Epithelial cell of esophagus (primary cell): ENCODE results near the gene NHSL2.

Source experiments
- DNase-seq: peaks from one replicate; pipeline ENCODE4 v3.0.0; 2010; ENCODE audit warnings: low read depth
- H3K4me3 ChIP-seq: 2 replicates; pipeline ENCODE4 v1.5.1; 2011; ENCODE audit warnings: mild to moderate bottlenecking, low read length, control low read depth
- TF ChIP-seq, protein P1 (sequence below): IDR thresholded peaks from 2 replicates; pipeline ENCODE4 v1.5.1; 2011; ENCODE audit warnings: low read depth, mild to moderate bottlenecking, low read length, control low read depth, inconsistent platforms; ENCODE audit not compliant: insufficient read depth; ENCODE audit errors: missing control alignments

NHSL2 gene

DNA sequence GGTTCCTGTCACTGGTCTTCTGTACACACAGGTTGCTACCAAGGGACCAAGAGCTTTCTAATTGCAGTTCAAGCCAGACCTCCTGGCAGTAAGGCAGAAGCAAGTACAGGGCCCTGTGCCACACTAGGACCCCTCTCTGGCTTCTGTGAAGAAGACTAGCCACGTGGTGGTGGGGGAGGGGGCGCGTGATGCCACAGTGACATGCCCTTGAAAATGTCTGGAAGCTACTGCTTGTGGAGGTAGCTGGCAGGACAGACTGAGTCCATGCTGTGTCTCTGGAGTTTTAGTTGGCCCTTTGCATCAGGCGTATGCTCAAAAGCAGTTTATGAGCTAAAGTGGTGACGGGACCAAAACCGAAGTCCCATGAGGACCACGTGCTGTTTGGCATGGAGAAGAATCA, 170.2 kb downstream of the NHSL2 start:
- TF ChIP-seq, protein P1, sequence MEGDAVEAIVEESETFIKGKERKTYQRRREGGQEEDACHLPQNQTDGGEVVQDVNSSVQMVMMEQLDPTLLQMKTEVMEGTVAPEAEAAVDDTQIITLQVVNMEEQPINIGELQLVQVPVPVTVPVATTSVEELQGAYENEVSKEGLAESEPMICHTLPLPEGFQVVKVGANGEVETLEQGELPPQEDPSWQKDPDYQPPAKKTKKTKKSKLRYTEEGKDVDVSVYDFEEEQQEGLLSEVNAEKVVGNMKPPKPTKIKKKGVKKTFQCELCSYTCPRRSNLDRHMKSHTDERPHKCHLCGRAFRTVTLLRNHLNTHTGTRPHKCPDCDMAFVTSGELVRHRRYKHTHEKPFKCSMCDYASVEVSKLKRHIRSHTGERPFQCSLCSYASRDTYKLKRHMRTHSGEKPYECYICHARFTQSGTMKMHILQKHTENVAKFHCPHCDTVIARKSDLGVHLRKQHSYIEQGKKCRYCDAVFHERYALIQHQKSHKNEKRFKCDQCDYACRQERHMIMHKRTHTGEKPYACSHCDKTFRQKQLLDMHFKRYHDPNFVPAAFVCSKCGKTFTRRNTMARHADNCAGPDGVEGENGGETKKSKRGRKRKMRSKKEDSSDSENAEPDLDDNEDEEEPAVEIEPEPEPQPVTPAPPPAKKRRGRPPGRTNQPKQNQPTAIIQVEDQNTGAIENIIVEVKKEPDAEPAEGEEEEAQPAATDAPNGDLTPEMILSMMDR, result no peak
- no peak overlapping the region for H3K4me3 ChIP-seq
- DNase-seq, result no peak

DNA sequence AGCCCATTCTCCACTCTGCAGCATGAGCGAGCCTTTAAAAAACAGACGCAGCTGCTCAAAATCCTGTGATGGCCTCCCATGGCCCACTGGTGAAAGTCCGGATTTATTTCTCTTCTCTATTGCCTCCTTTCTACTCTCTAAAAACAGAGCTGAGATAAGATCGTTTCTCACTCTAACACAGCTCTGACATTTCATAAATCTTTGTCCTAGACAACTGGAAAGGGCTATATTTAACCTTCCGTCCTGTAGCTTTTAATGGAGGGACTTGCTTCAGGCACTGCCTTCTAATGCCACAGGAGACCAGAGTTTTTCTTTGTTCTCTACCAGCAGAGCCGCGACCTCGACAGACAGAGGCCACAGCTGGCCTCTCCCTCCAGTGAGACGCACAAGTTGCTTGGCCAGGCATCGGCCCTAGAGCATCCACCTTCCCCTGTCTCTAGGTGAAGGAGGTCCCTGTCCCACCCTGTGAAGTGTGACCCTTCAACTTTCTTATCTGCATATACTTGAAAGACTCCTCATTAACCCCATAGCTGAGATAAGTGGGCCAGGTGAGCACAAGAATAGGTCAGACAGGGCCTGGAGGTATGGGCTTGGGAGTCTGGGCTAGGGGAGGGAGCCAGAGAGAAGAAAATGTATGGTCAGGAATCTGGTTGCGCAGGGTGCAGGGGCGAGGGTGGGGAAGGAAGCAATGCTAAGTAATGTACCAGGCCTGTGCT, 171.1 kb downstream of the NHSL2 start:
- TF ChIP-seq, protein P1, result no peak
- no peak for DNase-seq
- H3K4me3 ChIP-seq, result no peak overlapping the region

DNA sequence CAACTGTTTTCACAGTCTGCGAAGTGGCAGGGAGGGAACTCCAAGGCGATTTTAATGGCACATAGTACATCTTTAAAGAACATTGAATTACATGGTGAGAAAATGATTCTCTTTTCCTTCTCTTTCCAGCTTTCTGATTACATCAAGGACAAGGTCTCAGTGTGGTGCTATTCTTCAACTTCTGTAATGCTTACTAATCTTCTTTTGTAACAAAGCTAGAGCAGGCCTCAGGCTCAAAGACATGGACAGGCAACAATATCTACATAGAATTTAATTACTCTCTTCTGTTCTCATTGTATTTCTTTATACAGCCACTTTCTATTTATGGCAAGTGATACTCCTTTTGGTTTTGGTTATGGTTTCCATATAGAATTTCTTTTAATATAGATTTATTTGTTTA, 172.6 kb downstream of the NHSL2 start:
- DNase-seq, result no peak
- TF ChIP-seq, protein P1, result no peak
- no peak overlapping the region for H3K4me3 ChIP-seq

DNA sequence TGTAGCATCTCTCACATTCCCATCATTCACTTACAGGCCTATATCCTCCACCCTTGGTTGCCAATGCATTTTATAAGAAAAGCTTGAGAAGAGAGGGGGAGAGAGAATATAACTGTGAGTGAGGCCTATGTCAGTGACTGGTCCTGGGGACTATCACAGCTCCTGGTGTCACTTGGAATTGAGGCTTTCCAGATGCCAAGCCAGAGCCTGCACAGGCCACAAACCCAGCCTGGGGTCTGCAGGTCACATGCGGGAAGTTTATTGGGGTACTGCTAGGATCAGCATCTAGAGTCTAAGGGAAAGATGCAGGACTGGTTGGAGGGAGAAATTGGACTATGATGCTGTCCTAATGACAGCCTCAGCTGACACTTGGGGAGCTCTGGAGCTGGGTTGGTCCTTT, 173.5 kb downstream of the NHSL2 start:
- no peak overlapping the region for H3K4me3 ChIP-seq
- TF ChIP-seq, protein P1, result no peak
- no peak for DNase-seq

DNA sequence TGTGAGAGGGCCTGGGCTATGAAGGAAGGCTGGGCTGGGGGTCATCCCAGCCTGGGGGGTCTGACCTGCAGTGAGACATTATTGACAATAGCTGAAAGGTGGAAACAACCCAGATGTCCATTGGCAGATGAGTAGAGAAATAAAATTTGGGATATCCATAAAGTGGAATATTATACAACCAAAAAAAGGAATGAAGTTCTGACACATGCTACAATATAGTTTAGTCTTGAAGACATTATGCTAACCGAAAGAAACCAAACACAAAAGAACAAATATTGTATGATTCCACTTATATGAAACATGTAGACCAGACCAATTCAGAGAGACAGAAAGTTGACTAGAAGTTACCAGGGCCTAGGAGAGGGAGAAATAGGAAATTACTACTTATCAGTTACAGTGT, 176.3 kb downstream of the NHSL2 start:
- TF ChIP-seq, protein P1, result no peak
- no peak overlapping the region for H3K4me3 ChIP-seq
- DNase-seq, result no peak

DNA sequence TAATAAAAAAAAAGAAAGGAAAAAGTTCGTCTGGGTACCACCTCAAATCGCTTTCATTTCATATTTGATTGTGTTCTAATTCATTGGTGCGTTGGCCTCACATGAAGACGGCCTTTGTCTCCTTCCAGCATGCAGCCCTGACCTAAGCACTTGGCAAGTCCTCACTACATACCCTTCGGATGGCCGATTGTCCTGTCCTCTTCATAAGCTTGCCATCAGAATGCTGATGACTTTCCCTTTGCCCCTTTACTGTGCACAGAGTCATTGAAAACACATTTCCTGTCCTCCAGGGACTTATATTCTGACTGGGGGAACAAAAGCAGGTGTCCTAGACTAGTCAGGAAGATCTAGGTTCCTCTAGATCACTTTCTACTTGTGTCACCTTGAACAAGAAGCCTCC, 178.1 kb downstream of the NHSL2 start:
- H3K4me3 ChIP-seq, result no peak overlapping the region
- TF ChIP-seq, protein P1, result no peak
- DNase-seq, result no peak

DNA sequence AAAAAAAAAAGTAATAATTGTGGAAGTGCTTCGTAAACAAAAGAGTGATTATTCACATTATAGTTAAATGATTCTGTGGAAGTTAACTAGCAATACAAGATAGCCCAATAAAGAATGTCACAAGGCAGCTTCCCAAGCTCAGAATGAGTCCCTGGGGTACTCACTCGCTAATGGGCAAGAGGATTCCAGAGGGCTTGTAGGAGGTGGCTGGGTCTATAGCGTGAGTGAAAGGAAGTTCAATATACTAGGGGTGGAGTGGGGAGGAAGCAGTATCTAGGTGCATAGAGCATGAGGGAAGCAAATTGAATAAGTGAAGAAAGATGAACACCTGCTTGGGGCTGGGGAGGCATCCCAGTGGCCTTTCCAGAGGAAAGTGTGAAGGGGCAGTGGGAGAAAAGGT, 178.6 kb downstream of the NHSL2 start:
- TF ChIP-seq, protein P1, result no peak
- DNase-seq, result no peak
- H3K4me3 ChIP-seq, result no peak overlapping the region
